GM10847 (cell line): Measurements from ENCODE around the gene DIP2C.

Experiments
- POLR2A ChIP-seq: IDR thresholded peaks from 2 replicates; pipeline ENCODE4 v1.6.1; 2011; ENCODE audit not compliant: insufficient read length; ENCODE audit errors: extremely low read depth

The DIP2C gene

DNA sequence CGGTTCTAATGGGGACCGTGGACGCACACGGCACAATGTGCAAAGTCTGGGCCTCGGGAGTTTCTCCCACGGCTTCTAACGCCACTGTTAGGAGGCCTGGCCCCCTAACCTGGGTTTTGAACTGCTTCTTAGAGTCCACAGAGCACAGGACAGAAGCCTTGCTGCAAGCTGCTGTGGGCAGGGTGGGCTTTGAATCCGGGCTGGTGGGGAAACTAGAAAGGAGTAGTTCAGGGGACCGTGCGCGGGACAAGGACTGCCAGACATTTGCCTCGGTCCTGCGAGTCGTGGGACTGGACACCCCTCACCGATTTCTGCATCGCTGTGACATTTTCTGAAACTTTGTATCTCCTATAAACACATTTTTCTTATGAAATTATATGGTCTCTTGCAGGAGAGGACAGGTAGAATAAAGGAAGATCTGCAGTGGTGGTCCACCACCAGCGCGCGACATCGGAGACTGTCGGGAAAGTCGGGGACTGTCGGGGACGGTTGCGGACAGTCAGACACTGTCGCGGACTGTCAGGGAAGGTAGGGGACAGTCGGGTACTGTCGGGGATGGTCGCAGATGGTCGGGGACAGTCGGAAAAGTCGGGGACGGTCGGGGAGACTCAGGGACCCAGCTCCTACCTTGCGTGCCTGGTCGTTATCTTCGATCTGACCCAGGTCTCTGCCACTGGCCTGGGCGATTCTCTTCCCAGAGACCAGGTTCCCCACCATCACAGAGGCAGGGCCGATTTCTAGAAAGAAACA, 332.1 kb downstream of the DIP2C start:
- no peak for TF ChIP-seq POLR2A

DNA sequence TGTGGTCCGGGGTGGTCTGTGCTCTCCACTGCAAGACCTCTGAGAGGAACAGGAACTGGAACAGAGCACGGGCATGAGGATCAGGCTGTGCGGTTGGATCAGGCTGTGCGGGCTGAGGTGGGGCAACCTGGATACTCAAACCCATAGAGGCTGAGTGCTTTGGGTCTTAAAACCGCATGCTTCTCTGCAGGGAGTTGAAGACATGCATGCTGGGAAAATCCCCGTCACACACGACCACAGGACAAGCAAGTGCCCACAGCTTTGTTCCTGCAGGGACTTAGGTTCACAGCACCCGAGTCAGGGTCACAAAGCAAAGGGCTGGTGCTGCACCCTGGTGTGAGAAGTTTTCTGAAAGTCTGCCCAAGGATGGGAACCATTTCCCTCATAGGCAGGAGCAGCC, 333.0 kb downstream of the DIP2C start:
- no peak for TF ChIP-seq POLR2A

DNA sequence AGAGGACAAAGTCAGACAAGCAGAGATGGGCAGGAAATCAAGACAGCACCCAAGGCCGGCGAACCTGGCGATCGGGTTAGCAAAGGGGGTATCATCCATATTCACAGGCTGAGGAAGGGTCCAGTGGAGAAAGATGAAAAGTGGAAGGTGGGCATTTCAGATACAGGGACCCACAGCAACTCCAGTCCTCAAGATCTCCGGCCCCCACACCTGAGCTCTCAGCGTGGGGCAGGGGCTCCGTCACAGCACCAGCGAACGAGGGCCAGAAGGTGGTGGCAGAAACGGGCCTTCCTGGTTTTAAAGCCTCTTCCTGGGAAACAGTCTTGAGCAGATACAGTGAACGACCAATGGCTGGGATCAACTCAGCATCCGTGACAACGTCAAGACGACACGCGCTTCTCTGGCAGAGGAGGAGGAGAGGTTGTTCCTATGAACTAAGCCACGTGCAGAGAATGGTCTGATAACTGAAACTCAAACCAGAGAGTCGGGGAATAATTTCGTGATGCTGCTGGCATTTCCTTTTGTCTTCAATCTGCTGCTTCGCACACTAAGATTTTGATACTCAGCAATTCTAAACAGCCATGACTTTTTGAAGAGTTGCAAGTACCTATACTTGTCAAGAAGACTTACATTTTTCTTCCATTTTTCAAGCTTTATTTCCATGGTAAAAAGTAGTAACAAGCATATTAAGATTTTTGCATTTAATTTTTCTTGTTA, 334.4 kb downstream of the DIP2C start:
- TF ChIP-seq POLR2A, result no peak

DNA sequence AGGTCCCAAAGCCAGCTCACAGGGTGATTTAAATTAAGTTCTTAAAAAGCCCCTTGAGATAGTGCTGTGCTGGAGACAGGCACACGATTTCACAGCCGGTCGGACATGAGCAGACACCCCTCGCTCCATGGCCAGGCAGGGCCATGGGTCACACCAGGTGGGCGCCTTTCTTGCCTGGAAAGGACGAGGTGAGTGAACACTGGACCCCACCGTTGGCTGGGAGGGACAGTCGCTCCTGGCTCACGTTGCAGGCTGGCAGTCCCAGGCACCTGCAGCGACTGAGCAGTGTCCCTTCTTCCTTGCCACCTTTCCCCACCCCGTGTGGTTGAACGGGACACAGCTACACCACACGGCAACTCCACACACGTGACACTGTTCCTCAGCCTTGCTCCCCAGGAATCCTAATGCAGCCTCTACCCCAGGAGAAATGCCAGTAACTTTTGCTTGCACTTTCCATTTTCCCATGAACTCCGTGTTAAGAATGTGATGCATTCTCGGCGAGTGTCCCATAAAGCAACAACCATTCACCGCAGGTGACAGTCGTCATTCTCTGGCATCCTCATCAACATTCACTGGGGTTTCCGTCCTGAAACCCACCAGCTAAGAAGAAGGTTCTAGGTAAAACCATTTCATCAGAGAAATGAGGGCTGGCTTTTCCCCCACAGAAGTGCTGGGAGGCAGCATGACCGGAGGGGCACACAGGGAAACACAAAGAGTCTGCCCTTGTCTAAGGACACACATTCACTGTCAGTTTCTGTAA, 336.8 kb downstream of the DIP2C start:
- no peak for TF ChIP-seq POLR2A

DNA sequence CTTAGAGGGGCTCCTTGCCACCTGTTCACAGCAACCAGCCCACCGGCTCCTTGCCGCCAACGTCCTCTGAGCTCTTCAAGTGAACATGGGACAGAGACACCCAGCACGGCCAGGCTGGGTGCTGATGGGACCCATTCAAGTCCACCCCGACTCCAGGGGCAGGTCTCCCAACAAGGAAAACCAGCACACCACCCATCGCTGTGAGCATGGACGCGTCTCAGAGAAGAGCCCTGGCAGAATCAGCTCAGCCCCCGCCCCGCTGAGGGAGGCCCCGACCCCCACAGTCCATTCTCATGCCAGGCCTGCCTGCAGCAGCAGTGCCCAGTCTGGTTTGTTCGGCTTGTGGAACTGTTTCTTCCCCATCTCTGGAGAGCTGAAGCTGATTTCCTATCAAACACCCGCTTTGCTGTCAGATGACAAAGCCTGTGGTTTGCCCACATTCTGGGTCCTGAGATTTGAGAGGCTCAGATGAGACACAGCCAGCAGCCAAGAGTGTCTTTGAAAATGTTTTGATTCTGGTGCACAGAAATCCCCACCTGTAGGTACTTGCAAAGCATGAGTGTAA, 337.6 kb downstream of the DIP2C start:
- no peak for TF ChIP-seq POLR2A

DNA sequence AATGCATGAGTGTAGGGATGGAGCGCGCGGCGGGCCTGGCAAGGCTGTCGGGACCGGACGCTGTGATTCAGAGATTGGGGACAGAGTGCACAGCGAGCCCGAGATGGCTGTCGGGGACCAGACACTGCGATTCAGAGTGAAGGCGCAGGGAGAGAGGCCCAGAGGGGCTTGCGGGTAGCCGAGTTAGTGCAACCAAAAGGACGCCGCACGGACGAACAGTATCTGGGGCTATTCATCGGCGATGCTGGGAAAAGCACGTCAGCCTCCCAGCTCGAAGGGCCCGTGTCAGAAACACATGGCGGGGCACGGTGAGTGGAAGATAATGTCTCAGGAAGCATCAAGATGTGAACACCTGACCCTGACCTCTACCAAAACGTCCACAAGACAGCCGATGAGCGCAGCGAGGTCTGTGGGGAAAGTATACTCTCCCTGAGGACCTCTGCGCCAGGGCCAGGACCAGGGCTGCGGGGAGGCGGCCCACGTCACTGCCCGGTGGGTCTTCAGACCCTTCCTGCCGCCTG, 338.4 kb downstream of the DIP2C start:
- TF ChIP-seq POLR2A, result no peak

DNA sequence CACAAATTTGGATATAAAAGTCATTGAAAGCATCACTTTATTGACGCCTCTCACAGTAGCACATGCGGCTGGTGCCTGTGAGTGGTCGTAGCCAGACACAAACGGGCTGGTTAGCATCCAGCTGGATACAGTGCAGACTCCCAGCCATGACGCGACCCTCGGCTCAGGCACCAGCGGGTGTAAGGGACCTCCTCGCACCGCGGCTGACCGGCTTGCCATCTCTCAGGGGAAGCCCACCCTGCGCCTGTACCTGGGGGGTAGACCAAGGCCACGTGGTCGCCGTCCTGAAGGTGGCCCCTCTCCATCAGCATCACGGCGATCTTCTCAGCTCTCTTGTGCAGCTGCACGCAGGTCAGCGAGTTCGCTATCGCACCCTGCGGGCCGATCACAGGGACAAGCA, 340.4 kb downstream of the DIP2C start:
- TF ChIP-seq POLR2A, result no peak

DNA sequence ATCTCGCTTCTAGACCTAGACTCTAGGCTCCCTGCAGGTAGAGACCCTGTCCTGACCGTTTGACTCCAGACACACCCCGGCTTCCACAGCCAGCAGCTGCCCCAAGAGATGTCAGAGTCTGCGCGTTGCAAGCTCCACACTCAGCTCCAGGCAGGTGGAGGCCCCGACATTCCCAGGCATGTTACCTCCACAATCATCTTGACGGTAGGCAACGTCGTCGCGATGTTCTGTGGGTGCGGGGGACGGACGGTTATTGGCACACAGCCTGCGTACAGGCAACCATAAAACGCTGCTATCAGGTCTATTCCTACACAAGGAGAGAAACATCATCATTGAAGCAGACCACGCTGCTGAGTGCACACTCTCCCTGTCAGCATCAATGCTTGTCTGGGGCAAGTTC, 341.0 kb downstream of the DIP2C start:
- TF ChIP-seq POLR2A, result no peak

DNA sequence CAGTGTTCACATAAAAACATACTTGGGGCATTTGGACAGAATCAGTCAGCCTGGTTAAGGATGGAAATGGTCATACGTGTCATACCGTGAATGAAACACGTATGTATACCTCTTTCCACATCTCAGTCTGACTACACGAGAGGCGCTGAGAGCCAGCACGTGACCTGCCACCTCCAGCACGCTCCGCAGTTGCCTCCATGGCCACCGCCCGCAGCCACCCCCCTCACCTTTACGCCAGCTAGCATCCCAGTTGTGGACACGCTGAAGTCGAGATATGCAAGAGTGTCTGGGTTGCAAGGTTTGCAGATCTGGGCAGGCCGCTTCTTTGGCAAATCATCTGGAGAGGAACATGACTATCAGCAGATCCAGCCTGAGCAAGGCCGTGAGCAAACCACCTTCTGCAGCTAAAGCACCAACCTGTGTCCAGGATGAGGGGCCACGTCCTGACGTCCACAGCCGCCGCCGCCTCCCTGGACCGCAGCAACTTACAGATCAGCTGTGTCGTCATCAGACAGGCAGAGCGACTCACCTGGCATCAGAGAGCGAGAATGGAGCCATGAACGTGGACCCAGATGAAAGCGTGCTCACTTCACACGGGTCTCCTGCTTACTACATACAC, 344.8 kb downstream of the DIP2C start:
- TF ChIP-seq POLR2A, result no peak

DNA sequence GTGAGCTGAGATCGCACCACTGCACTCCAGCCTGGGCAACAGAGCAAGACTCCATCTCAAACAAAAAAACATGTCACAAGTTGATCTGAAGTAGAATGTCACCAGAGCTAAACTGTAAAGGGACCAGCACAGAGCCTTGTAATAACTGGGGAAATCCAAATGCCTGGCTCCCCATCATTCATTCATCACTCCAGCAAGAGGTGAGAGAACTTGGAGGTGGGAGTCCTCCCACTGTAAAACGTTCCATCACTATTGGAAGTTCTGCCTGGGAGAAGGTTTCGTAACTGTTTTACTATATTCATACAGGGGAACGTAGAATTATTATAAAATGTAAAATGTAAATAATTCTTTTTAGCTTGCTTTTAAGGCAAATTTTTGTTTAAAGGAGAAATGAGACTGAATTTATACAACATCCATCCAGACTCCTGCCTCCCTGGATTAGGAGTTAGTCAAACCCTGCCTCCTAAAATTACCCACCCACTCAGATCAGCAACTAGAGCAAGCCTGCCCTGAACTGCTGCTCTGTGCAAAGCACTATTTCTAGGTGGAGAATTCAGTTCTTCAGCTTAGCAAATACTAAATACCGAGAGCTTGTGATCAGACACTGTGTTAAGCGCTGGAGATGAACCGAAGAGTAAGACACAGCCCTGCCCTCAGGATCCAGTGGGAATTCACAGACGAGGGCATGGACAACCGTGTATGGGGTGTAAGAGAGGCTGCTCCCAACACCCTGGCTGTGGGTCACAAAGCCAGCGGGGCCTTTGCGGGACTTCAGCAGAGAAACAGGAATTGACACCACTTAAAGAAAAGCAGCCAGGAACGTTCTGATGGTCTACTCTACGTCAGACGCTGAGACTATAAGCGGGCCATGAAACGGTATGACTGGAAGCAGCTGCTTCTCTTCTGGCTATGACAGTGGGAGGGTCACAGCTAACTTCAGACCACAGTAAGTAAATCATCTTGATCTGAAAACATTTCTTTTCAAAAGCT, 345.9 kb downstream of the DIP2C start:
- no peak for TF ChIP-seq POLR2A

DNA sequence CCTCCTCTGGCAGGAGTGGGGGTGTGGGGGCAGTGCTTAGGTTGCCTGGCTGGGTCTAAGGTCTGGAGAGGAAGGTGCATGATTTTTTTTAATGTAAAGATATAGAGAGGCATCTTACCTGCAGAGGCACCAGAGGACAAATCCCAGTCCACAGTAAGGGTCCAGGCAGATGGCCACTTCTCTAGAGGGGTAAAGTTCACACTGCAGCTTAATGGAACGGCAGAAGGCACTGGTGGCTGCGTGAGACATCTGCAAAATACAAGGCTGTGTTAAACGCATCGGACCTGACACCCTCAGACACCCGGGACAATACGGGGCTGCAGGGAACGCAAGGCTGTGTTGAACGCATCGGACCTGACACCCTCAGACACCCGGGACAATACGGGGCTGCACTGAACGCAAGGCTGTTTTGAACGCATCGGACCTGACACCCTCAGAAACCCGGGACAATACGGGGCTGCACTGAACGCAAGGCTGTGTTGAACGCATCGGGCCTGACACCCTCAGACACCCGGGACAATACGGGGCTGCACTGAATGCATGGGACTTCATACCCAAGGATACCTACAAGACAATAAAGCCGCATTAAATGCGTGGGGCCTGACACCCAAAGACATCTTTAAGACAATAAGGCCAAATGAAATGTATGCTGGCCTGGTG, 348.3 kb downstream of the DIP2C start:
- TF ChIP-seq POLR2A, result no peak

DNA sequence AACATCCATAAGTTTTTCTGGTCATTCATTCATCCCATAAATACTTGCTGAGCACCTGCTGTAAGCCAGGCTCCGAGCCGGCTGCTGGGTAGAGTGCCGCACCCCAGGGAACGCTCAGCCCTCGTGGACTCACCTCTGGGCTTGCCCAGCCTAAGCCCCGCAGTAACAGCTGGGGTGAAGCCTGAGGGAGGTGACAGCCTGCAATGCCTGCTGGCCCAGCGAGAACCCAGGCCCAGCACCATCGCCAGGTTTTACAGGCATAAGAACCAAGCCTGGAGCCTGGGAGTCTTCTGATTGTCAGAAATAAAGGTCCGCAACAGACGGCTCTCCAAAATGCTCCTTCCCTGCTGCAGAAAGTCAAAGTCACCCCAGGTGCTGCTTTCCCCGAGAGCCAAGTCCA, 348.8 kb downstream of the DIP2C start:
- no peak for TF ChIP-seq POLR2A

DNA sequence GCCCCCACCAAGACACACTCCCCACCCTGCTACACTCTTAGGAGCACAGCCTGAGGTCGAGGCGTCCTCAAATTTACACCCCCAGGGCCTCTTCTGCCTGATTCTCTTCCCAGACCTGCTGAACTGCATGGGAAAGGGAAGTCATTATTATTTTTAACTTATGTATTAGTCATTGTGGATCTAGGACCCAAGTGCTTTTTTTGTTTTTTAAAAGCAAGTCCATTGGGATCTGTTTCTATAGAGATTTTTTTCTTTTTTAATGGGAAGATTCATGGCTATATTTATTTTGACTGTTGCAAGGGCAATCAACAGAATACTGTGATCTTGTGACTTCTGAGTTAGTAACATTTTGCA, 350.5 kb downstream of the DIP2C start:
- no peak for TF ChIP-seq POLR2A
